SKM-1 treated with dmso at 0.1 percent for 144 hours (cell line): ENCODE data around the gene MS4A7.

Experiments
- DNase-seq: peaks from one replicate; lab custom pipeline; 2025; ENCODE audit not compliant: unreplicated experiment; lab: John Stamatoyannopoulos, UW

The MS4A7 gene

DNA sequence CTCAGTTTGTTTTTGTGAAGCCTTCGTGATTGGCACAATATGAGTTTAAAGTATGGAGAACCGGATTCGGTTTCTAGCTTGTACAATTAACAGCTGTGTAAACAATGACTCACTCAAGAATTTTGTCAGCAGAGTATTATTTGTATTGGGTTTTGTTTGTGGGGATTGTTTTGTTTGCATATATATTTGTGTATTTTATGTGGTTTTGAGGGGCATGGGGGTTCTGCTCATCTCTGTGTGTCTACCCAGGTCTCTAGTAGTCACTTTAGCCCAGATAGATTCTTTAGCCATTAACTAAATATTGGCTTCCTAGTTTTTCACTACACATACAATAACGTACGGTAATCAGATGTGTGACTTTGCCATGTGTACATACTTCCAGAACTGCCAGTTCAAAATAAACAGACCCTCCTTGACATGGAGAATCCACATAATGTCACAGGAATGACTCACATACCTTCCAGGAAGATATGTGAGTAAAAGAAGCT, 7.5 kb upstream of the MS4A7 start:
- DNase-seq: no peak

DNA sequence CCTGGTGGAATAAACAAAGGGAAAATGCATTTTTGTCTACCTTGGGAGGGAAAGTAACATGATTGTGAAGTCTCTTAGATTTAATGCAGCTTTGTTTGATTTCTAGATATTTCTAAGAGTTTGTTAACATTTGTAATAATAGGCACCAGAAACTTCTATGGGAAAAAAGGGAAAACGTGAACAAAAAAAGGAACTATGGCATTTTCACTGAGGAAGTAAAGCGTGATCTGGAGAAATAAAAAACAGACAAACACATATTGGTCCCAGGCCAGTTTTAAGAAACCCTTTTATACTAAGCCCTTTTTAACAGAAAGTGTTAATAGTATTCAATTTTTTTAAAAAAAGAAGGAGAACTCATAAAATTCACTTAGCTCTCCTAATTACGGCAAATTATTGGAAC, 6.9 kb upstream of the MS4A7 start:
- DNase-seq: no peak

DNA sequence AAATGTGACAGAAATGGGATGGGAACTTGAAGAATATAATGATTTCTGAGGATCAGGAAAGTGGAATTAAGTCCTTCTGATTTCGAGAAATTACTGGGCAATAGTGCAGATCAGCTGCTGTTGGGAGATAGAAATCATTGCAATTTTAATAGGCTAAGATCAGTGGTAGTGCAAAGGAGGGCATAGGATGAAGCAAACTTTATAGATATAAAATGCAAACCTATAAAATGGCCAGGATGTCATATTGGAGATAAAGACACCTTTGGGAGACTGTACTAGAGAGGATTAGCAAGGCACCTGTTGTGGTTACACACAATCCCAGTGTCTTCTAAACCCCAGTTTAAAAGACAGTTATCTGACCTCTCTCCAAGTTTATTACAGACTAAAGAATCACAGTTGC, 6.5 kb upstream of the MS4A7 start:
- no peak for DNase-seq

DNA sequence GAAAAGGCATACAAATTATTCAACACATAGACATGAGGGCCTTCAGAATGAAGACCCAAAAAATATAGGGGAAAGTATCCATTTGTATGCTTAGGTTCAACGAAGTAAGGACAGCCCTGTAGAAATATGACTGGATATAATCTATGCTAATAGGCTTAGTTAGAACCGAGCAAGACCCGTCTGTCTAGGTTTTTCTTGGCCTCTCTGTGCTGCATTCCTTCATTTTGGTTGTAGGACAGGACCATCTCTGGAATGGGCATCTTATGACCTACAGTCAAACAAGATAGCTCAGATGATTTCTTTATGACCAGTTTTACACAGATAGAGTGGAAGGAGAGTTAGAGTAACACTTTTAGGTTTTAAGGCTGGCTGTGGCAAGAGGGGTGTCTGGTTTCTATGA, 5.6 kb upstream of the MS4A7 start:
- no peak for DNase-seq

DNA sequence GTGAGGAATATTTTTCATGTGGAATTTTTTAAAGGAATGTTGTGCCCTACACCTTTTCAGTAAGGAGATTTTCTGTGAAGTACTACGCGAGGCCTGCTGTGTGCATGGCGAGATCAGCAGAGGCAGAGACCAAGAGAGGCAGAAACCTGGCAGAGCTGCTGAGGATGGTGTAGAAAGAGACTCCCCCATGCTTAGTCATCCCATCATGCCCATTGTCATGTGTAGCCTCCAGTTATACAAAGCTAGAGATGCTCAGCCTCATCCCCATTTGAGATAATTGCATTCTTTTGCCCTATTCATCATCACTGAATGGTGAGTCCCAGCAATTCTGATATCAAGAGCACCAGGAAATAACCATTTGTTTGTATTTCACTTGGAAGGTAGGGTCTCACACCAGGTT, 3.0 kb upstream of the MS4A7 start:
- DNase-seq: no peak

DNA sequence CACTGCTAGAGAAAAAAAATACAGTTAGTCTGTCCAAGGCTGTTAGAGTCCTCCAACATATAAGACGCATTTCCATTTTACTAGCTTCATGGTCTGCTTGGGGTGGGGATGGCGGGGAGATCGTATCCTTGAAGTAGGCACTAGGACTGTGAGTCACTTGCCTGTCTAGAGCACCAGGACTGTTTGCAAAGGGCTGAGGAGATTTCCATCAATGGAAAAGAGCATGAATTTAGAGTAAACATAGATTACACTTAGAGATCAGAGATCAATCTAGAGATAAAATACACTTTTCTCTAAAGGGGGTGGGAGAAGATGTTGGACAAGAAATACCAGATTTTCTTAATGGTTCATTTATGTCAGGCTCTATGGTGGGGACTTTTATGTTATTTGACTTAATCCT, 1.7 kb upstream of the MS4A7 start:
- DNase-seq: no peak

DNA sequence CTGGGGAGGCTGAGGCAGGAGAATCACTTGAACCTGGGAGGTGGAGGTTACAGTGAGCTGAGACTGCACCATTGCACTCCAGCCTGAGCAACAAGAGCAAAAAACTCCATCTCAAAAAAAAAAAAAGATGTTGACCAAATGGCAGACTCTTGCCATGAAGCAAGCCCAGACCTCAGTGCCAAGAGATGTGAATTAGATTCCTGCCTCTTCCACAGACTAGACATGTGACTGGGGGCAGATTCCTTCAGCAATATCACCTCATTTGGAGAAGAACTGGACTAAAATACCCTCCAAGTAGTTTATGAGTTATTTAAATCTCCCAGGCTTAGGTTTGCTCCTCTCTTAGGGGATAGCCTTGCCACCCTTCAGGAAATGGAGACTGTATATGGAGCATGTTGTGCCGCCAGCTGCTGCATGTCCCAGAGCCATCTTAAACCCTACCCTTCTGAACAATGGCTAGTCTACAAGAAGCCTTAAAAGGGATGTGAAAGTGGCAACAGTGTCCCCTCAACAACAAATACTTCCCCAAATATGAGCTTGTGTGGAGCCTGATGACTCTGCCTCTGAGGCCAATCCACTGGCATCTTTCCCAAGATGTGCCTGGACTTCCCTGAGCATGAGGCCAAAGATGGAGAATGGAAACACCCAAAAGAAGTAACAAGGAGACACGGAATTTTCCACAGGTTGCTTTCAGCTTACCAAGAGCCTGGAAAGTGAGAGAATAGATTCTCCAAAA, 763 bp upstream of the MS4A7 start:
- DNase-seq: peak; percentile 41

DNA sequence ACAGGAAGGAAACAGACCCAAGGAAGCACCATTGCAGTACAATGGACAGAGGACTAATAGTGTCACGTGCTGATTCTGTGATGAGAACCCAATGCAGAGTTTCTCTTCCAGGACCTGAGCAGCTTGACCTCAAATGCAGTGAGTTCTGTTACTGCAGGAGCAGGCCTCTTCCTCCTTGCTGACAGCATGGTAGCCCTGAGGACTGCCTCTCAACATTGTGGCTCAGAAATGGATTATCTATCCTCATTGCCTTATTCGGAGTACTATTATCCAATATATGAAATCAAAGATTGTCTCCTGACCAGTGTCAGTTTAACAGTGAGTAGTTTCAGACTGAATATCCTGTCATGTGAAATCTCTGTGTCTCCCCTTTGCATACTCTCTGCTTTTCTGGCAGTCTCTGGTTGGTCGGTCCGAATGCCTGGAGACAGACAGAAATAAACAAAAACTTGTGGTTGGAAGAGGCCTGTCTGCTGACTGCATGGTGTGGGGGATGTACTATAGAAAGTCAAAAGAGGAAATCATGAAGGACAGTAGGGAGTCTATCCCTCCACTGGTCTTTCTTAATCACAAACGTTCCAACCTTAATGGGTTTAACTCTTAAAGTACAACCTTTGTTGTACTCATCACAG, 11.1 kb downstream of the MS4A7 start:
- DNase-seq: peak; percentile 17

DNA sequence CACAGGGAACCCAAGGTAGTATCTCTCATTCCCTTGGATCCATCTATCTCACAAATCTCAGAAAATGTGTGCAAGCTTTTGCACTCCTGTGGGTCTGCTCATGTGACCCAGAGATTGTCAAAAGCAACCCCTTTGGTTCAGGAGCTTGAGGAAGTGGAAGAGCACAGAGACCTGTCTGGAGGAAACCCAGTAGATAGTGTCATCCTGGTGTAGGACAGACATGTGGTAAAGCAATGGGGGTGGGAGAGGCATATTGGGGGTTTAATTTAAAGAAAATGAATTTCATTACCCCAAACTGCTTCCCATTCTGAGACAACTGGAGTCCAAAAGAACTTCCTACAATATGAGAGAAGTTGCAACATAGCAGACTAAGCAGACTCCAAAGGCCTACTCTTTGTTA, 12.1 kb downstream of the MS4A7 start:
- no peak for DNase-seq

DNA sequence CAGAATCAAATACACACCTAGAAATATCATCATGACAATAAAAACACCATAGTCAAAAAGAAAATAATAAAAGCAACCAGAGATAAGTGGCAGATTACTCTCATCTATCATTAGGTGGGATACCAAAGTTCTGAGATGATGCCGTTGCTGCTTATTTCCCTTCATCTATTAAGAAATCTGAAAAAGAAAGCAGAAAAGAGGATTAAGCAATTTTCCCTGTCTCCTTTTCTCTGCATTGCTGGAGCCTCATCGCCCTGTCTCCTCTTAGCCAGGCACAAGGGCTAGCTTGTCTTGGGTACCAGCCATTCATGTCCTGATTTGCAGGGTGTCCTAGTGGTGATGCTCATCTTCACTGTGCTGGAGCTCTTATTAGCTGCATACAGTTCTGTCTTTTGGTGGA, 14.0 kb downstream of the MS4A7 start:
- DNase-seq: no peak

DNA sequence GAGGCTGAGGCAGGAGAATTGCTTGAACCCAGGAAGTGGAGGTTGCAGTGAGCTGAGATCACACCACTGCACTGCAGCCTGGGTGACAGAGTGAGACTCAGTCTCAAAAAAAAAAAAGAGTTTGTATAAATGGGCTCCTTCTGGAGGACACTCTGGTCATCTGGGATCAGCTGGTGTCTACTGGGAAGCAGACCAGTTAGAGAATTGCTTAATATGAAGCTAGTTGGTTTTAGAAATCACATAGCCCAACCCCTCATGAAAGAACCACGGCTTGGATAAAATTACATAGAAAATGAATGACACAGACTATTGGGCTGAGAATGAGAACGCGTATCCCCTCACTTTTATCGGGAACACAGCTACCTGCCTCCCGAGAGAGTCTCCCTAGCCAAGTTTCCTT, 14.7 kb downstream of the MS4A7 start:
- DNase-seq: no peak

DNA sequence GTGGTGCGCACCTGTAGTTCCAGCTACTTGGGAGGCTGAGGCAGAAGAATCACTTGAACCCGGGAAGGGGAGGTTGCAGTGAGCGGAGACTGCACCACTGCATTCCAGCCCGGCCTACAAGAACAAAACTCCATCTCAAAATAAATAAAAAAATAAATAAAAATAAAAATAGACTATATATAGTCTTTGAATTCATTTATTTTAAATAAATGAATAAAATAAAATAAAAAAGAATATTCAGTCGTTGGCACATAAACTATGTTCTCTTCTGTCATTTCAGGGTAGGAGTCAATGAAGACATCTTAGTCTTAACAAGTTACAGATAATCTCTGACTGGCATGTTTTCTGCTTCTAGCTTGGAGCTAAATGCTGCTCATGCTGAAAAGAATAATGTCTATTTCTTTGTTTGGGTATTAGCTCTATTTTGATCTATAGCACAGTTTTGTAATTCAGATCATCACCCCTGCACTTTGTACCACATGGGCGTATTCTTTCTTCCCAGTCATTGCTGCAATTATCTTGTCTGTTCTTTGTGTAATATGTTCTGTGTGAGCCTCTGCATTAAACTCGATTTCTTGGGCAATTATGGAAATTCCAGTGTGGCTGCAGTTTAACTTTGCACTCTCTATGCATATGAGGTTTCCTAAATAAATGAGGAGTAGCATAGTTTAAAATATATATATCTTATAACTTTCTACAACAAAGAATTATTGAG, 16.5 kb downstream of the MS4A7 start:
- no peak for DNase-seq

DNA sequence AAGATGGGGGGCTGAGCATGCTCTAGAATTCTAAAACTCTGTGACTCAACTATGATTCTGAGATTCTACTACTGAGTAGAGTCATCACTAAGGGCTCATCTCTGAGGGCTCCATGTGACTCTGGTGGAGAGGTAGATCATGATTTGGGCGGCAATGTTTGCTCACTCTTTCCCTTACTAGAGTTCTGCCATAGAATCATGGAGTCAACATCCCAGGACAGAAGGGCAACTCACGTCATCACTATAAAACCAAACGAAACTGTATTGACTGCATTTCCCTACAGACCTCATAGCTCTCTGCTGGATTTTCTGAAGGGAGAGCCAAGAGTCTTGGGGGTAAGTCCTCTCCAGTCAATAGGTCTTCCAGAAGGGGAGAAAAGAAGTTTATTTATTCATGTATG, 18.1 kb downstream of the MS4A7 start, which contains the start of gene MS4A14:
TSS of gene MS4A14 (plus strand) at position 78 of the 400 bp plus-strand sequence. CDS start at position 198, 120 bp downstream.
- no peak for DNase-seq

DNA sequence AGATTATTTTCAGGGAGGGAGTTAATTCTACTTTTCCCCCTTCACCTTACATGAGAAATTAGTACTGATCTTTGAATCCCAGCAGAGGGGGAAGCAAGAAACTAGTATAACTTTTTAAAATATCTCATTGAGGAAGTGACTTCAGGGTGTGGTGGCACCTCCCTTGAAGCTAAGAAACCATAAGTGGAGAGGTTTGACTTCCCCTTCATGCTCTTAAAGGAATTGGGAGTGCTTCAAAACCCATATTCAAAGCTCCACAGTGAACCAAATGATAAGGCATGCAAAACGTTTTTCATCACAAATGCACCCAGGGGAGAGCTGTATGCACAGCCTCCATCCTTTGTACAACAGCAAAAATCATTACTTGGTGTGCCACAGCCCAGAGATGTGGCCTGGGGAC, 18.5 kb downstream of the MS4A7 start:
- peak; percentile 58 for DNase-seq

DNA sequence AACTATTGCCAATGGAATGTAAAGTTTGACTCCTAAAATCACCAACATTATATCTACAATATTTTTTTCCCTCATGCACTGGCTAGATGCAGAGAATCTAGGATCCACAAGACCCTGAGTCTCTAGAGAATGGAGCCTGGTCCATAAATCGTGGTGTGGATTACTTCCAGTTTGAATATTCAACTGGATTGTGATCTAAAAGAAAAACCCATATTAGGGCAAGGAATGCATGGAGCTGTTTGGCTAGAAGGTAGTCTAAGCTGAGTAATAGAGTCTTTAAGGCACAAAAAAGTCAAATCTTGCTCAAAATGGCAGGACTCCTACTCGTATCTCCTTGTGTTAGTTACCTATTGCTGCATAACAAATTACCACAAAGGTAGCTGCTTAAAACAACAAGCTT, 41.7 kb downstream of the MS4A7 start:
- no peak for DNase-seq

DNA sequence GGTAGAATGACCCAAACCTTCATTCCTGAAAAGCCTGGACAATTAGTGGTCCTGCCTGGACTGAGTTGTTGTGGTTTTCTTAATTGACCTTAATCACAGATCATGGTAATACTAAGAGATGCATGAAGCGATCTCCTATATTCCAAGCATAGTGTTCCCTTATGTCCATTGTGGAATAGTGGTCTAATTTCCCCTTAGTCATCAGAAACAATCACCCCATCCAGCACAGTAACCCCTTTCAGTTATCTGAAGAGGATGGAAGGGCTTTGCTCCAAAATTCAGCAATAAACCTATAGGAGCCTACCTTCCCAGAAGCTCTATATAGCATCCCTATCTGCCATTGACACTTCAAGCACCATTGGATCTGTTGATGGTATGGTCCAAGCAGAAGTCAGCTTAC, 44.3 kb downstream of the MS4A7 start:
- no peak for DNase-seq

DNA sequence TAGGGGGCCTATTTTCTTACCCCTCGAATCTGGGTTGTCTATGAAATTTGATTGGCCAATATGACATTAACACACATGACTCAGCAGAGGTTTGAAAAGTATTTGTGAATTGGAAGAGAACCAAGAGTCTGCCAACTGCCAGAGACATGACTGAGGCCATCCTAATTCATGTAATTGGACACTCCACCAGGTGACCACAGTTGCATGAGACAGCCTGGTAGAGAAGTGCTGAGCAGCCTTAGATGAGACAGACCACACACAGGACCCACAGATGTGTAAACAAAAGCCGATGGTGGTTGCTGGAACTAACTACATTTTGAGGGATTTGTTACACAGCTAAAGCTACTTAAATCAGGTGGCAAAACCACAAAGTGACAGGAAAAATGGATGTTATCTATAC, 50.2 kb downstream of the MS4A7 start:
- DNase-seq: no peak

DNA sequence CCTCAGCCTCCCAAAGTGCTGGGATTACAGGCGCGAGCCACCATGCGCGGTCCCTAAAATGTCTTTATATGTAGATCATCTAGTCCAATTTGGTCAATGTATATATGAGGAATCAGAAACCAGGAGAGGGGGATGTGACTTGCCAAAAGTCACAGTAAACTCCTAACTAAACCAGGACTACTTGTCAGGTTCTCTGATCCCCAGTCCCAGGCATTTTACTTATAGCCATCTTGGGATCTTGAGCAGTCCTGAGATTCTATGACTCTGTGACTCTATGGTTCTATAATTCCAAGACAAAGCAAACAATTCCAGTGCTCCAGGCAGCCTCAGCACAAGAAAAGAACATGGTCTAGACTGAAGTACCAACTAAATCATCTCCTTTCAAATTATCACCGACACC, 50.9 kb downstream of the MS4A7 start, which contains the start of gene MS4A5:
TSS of gene MS4A5 (plus strand) at position 301 of the 400 bp plus-strand sequence. CDS start 103 bp downstream, outside the sequence.
- DNase-seq: no peak

DNA sequence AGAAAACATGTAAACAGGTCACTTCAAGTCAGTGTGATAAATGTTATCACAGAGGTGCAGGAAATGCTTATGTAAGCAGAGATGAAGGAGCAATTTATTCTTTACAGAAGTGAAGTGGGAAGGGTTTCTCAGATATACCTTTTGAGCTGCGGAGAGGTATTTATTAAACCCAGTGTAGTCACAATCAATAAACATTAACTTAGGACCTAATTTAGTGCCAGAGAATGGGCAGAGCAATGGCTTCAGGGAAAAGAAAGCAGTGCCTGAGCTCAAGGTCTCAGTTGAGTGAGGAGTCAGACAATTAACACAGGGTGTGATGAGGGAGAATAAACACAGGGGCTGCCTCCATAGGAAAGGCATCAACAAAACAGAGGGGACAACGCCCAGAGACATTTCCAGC, 52.9 kb downstream of the MS4A7 start:
- DNase-seq: no peak

DNA sequence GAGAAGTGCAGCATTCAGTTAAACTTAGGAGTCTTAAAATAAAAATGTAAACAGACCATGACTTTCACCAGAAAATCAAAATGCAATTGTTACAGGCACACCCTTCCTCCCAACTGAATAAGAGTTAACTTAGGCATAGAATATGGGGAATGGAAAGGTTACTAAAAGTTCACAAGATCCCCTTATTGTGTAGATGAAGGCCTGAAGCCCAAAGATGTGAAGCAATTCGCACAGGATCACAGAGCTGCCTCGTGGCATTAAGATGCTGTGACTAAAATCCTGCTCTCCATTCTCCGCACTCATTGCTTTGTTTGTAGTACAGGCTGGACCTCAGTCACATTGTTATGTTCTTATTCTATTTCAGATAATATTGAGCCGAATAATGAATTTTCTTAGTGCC, 55.1 kb downstream of the MS4A7 start:
- no peak for DNase-seq
